CD4-positive, alpha-beta memory T cell (primary cell): ENCODE measurements around the gene GNA15. TPM values are rescaled to one million over a fixed set of nuclear protein-coding genes. Genes with fewer than 3 reads are reported as not detected.

ENCODE experiments used
- CTCF ChIA-PET: fragments of 350-600 bp; sonication (Branson Sonifier 250); formaldehyde crosslinking; loops from one replicate; lab custom pipeline; 2021; ENCODE audit warnings: inconsistent platforms; ENCODE audit not compliant: partially characterized antibody; lab: Charles Lee
- POLR2A ChIA-PET: fragments of 350-600 bp; sonication (Branson Sonifier 250); formaldehyde crosslinking; loops from one replicate; lab custom pipeline; 2021; ENCODE audit not compliant: partially characterized antibody; lab: Charles Lee
- DNase-seq, 5 donors: peaks; one replicate each; pipeline versions ENCODE4 v3.0.0 to v3.0.0-alpha.2; 2020 to 2022; ENCODE audit warnings: mixed read lengths in 1 of 5
- H3K27ac ChIP-seq: one replicate; pipeline ENCODE4 v1.7.0; 2013; ENCODE audit warnings: low read depth, low read length
- H3K27me3 ChIP-seq: 2 replicates; pipeline ENCODE4 v1.7.0; 2013; ENCODE audit warnings: mild to moderate bottlenecking, low read length, moderate library complexity; ENCODE audit not compliant: insufficient read depth
- H3K36me3 ChIP-seq: 2 replicates; pipeline ENCODE4 v1.7.0; 2013; ENCODE audit warnings: mild to moderate bottlenecking, low read length, moderate library complexity; ENCODE audit not compliant: insufficient read depth
- H3K4me1 ChIP-seq: 2 replicates; pipeline ENCODE4 v1.7.0; 2013; ENCODE audit warnings: mild to moderate bottlenecking, low read length, moderate library complexity; ENCODE audit not compliant: insufficient read depth
- H3K4me3 ChIP-seq, 2 donors: one replicate each; pipeline ENCODE4 v1.7.0; 2013; ENCODE audit warnings: low read length in 2 of 2, mild to moderate bottlenecking in 1 of 2
- H3K9me3 ChIP-seq, 2 donors: one replicate each; pipeline ENCODE4 v1.7.0; 2013; ENCODE audit warnings: low read length in 2 of 2, control low read depth in 1 of 2; ENCODE audit not compliant: control insufficient read depth in 1 of 2
- H3K27ac Mint-ChIP-seq, 7 donors: one replicate each; pipeline ENCODE4 v1.8.0; 2020 to 2021; ENCODE audit warnings: mixed read lengths in 7 of 7, mild to moderate bottlenecking in 6 of 7, inconsistent platforms in 3 of 7, moderate library complexity in 3 of 7
- H3K27me3 Mint-ChIP-seq, 2 donors: one replicate each; pipeline ENCODE4 v1.8.0; 2020 to 2021; ENCODE audit warnings: mixed read lengths in 2 of 2
- H3K36me3 Mint-ChIP-seq, 2 donors: one replicate each; pipeline ENCODE4 v1.8.0; 2020 to 2021; ENCODE audit warnings: mixed read lengths in 2 of 2, inconsistent platforms in 1 of 2, mild to moderate bottlenecking in 1 of 2
- H3K4me1 Mint-ChIP-seq, 4 donors: one replicate each; pipeline ENCODE4 v1.8.0; 2020 to 2021; ENCODE audit warnings: mixed read lengths in 4 of 4, mild to moderate bottlenecking in 1 of 4
- H3K4me3 Mint-ChIP-seq, 8 donors: one replicate each; pipeline ENCODE4 v1.8.0; 2020 to 2021; ENCODE audit warnings: mixed read lengths in 8 of 8, mild to moderate bottlenecking in 7 of 8, moderate library complexity in 6 of 8, inconsistent platforms in 3 of 8
- H3K9me3 Mint-ChIP-seq, 8 donors: one replicate each; pipeline ENCODE4 v1.8.0; 2020 to 2021; ENCODE audit warnings: mixed read lengths in 8 of 8, mild to moderate bottlenecking in 5 of 8, inconsistent platforms in 3 of 8, moderate library complexity in 1 of 8
- intact Hi-C: fragments of 100-400 bp; cut with micrococcal nuclease; formaldehyde crosslinking; loops from one replicate; pipeline ENCODE4 v1.15.1; 2023
- polyA plus RNA-seq, 2 donors: library from polyadenylated mRNA; unstranded; fragments of 300-500 nt; fragmentation: Illumina TruSeq; gene quantifications; one replicate each; pipeline ENCODE4 v1.2.3, GENCODE V29; 2021
- total RNA-seq, 2 experiments: library from RNA; stranded (reverse); gene quantifications; one replicate each; pipeline ENCODE4 v1.2.3, GENCODE V29; 2021

Gene GNA15
- total and polyA plus RNA-seq, 4 experiments from 2014 or later: 2.5 to 4.8 (median 3.5) TPM

DNA sequence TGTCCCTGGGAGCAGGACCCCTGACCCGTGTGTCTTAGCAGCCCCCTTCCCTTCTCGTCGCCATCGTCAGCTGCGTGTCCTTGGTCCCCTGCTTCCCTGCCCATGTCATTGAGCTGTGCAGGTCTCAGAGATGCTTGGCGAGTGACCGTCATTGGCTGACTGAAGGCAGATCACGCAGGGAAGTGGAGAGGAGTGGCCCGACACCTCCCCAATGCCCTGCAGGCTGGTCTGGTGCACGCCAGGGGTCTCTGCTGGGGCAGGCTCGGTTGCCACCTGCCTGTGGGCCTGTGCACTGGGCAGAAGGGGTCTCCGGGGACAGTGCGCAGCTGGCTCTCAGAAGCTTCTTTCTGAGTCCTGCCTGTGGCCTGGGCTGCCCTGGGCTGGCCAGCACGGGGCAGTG lies 35.5 kb upstream of the GNA15 start:
- Mint-ChIP-seq H3K4me3 (peak overlapping the region in 2 of 8 donors; percentile 20 to 46), H3K36me3 (no peaks in the 10 kb centered on the region), H3K9me3 (no peaks in the 10 kb centered on the region), H3K27ac (no peak overlapping the region), H3K27me3 (peaks cover 5 to 16% of the 10 kb centered on the region in 2 donors), H3K4me1 (peaks cover 16 to 33% (median 25%) of the 10 kb centered on the region in 4 donors)
- POLR2A ChIA-PET: interaction anchor here (1.6 kb wide), 1 partner anchor 150 kb away, joined by 3 read pairs; no protein-coding TSS in a partner anchor
- H3K36me3 ChIP-seq: no peaks in the 10 kb centered on the region
- peaks cover 3% of the 10 kb centered on the region for H3K27me3 ChIP-seq
- DNase-seq: no peak
- H3K9me3 ChIP-seq: no peaks in the 10 kb centered on the region
- H3K4me3 ChIP-seq: no peak overlapping the region
- CTCF ChIA-PET: interaction anchor here (0.6 to 13.6 kb wide), 3 partner anchors 24 to 141 kb away, joined by 4 to 375 read pairs (median 5); no protein-coding TSS in a partner anchor
- H3K27ac ChIP-seq: no peak overlapping the region
- peaks cover 36% of the 10 kb centered on the region for H3K4me1 ChIP-seq
- intact Hi-C loops: loop anchor here (5.0 to 10.0 kb wide), 3 partner anchors 38 to 456 kb away; partner anchors contain the start of gene TLE5

DNA sequence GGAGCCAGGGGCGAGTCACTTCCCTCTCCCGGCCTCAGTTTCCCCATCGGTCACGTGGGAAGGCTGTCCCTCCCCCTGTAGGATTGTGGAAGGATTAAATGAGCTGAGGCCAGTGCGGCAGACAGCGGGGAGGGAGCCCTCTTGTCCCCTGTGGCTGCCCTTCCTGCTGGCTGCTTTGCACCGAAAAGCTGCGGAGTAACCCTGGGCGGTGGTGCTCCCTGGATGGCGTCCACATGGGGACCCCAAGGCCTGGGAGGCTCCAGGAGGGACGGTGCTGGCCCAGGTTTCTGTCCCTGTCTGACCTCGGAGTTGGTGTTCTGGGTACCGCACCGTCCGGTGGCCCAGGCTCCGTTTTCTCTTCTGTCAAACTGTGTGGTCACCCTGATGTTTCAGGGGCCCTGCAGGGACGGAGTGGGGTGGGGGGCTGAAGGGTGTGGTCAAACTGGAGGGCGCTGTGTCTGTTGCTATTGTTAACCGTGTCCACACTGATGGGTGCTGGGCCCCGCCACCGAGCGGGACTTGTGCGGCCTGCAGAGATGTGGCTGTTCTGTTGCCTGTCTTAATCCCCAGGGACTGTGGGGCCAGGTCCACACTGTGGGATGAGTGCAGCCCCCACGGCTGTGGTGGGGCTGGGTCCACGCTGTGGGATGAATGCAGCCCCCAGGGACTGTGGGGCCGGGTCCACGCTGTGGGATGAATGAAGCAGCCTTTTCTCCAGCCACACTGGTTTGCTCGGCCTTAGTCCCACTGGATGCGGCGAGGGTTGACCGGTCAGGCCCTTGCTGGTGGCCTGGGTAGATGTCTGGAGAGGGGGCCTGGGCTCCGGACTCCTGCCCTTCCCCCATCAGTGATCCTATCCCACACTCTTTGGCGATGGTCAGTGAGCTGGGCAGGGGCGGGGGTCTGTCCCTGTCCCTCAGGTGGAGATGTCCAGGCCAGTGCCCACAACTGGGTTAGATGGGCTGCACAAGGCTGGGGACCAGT lies 34.8 kb upstream of the GNA15 start:
- ChIA-PET CTCF (interaction anchor here (0.6 to 13.6 kb wide), 6 partner anchors 15 to 141 kb away, joined by 3 to 375 read pairs (median 4); no protein-coding TSS in a partner anchor), POLR2A (no interaction called here)
- Histone ChIP-seq H3K4me1 (peaks cover 29% of the 10 kb centered on the region), H3K9me3 (no peaks in the 10 kb centered on the region), H3K36me3 (no peaks in the 10 kb centered on the region), H3K27ac (no peak overlapping the region), H3K4me3 (no peak overlapping the region), H3K27me3 (no peaks in the 10 kb centered on the region)
- peaks cover 9 to 26% (median 19%) of the 10 kb centered on the region in 4 donors for H3K4me1 Mint-ChIP-seq
- no peak for DNase-seq
- peaks cover 5 to 9% of the 10 kb centered on the region in 2 donors for H3K27me3 Mint-ChIP-seq
- H3K36me3 Mint-ChIP-seq: no peaks in the 10 kb centered on the region
- peak overlapping the region in 1 of 8 donors; percentile 20 for H3K4me3 Mint-ChIP-seq
- no peak overlapping the region for H3K27ac Mint-ChIP-seq
- H3K9me3 Mint-ChIP-seq: no peaks in the 10 kb centered on the region
- intact Hi-C loops: loop anchor here (5.0 to 10.0 kb wide), 3 partner anchors 39 to 456 kb away; partner anchors contain the start of gene TLE5

DNA sequence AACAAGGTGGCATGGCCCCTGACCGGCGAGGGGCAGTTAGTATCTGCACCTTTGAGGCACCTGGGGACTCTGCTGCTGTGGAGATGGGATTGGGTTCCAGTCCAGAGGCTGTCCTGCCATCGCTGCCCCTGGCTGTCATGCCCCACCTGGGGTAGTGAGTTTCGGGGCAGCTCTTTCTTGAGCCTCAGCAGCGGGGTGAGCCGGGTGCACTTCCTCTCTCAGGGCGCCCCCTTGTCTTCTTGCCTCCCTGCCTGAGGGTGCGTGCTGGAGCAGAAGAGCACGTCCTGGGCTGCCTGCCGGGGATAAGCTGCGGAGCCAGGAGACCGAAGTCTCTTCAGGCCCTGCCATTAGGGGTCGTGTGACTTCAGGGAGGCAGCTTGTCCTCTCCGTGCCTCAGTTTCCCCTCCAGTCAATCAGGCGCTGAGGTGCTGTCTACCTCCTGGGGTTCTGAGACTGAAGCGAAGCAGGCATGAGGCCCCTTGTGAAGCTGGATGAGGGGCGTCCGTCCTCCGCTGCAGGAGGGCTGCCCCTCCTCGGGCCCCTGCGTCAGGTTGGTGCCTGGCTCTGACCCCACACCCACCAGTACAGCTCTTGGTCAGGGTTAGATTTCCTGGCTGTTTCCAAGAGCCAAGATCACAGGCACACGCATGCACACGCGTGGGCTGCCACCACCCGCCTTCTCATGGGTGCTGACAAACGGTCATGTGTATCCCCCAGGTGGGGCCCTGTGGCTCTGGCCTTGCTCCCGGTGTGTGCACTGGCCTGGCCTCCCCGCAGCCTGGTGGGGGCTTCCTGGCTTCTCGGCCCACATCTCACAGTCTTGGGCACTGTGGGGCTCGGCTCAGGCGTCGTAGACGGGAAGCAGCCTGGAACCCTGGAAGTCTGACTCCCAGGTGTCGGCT lies 33.3 kb upstream of the GNA15 start:
- H3K4me1 ChIP-seq: peaks cover 25% of the 10 kb centered on the region
- intact Hi-C loops: loop anchor here (5.0 to 10.0 kb wide), 3 partner anchors 40 to 458 kb away; partner anchors contain the start of gene TLE5
- H3K27ac Mint-ChIP-seq: peak overlapping the region in 1 of 7 donors; percentile 15
- H3K27me3 Mint-ChIP-seq: peaks cover 5 to 7% of the 10 kb centered on the region in 2 donors
- no peak for DNase-seq
- no peaks in the 10 kb centered on the region for H3K27me3 ChIP-seq
- no peaks in the 10 kb centered on the region for H3K36me3 ChIP-seq
- H3K9me3 Mint-ChIP-seq: no peaks in the 10 kb centered on the region
- no peaks in the 10 kb centered on the region for H3K9me3 ChIP-seq
- no peaks in the 10 kb centered on the region for H3K36me3 Mint-ChIP-seq
- ChIA-PET POLR2A (interaction anchor here (1.1 kb wide), 1 partner anchor 77 kb away, joined by 3 read pairs; the partner anchor contains the start of gene S1PR4), CTCF (interaction anchor here (1.9 to 13.6 kb wide), 4 partner anchors 19 to 143 kb away, joined by 10 to 375 read pairs (median 66); no protein-coding TSS in a partner anchor)
- H3K4me3 ChIP-seq: no peak overlapping the region
- H3K4me1 Mint-ChIP-seq: peaks cover 6 to 21% (median 14%) of the 10 kb centered on the region in 4 donors
- no peak overlapping the region for H3K27ac ChIP-seq
- H3K4me3 Mint-ChIP-seq: peak overlapping the region in 1 of 8 donors; percentile 25

DNA sequence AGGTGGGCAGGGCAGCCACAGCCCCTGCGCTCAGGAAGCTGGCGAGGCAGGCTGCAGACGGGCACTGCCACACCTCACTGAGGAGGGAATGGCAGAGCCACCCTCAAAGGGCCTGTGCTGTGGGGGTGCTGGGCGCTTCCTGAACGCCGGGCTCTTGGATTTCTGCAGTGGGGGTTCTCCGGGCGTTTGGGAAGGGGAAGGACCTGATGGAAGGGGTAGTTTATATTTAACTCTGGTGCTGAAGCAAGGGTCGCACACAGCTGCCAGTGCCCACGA lies 31.2 kb upstream of the GNA15 start:
- peaks cover 5 to 16% (median 11%) of the 10 kb centered on the region in 4 donors for H3K4me1 Mint-ChIP-seq
- no peaks in the 10 kb centered on the region for H3K9me3 Mint-ChIP-seq
- CTCF ChIA-PET: interaction anchor here (0.8 to 13.6 kb wide), 28 partner anchors 10 to 456 kb away, joined by 3 to 375 read pairs (median 6); partner anchors contain the start of gene ZNF57
- no peak overlapping the region for H3K4me3 ChIP-seq
- H3K27ac Mint-ChIP-seq: no peak overlapping the region
- H3K4me3 Mint-ChIP-seq: no peak overlapping the region
- H3K9me3 ChIP-seq: no peaks in the 10 kb centered on the region
- POLR2A ChIA-PET: interaction anchor here (0.5 to 2.8 kb wide), 4 partner anchors 53 to 1013 kb away, joined by 3 to 11 read pairs (median 8); no protein-coding TSS in a partner anchor
- H3K36me3 ChIP-seq: no peaks in the 10 kb centered on the region
- H3K36me3 Mint-ChIP-seq: no peaks in the 10 kb centered on the region
- H3K27me3 Mint-ChIP-seq: peaks cover 0 to 2% of the 10 kb centered on the region in 2 donors
- peaks cover 15% of the 10 kb centered on the region for H3K4me1 ChIP-seq
- no peaks in the 10 kb centered on the region for H3K27me3 ChIP-seq
- H3K27ac ChIP-seq: no peak overlapping the region
- intact Hi-C loops: loop anchor here (1.0 to 10.0 kb wide), 8 partner anchors 28 to 460 kb away; partner anchors contain the start of gene TLE5
- no peak for DNase-seq

DNA sequence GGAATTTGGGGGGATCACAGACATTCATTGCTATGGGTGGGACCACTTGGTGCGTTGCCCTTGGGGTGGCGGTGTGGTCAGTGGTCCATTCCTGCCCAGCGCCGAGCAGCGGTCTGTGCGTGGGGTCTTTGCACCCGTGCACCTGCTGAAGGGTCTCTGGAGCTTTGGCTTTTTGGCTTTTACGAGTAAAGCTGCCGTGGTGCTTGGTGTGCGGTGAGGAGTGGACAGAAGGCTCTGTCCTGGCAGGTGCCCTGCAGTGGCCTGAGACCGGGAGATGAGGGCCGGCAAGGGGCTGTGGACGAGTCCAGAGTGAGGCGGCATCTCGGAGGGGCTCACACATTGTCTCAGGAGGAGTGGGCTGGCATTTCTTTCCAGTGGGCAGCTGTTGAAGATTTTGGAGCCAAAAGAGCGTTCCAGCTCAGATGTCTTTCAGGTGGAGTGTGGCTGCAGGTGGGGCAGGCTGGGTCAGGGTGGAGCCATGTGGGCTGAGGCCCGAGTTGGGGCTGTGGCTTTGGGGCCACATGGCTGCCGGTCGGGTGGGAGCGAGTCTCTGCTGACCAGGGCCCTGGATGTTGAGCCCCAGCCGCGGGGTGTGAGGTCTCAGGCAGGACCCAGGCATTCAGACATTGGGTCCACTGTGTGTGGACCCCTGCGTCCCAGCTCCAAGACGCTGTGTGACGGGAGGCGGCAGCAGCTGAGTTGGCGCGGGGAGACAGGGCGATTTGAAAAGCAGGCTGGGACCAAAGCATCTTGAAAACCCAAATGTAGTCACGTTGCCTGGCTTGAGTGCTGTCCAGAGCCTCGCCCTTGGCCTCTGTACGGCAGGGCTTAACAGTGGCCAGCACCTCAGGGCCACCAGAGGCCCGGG lies 30.0 kb upstream of the GNA15 start:
- Histone ChIP-seq H3K27ac (no peak overlapping the region), H3K4me3 (no peak overlapping the region), H3K9me3 (no peaks in the 10 kb centered on the region), H3K4me1 (peaks cover 14% of the 10 kb centered on the region), H3K36me3 (no peaks in the 10 kb centered on the region), H3K27me3 (no peaks in the 10 kb centered on the region)
- no peaks in the 10 kb centered on the region for H3K9me3 Mint-ChIP-seq
- peaks cover 5 to 13% (median 10%) of the 10 kb centered on the region in 4 donors for H3K4me1 Mint-ChIP-seq
- POLR2A ChIA-PET: interaction anchor here (2.8 kb wide), 1 partner anchor 155 kb away, joined by 11 read pairs; no protein-coding TSS in a partner anchor
- CTCF ChIA-PET: interaction anchor here (0.9 to 13.6 kb wide), 13 partner anchors 9 to 146 kb away, joined by 3 to 375 read pairs (median 4); no protein-coding TSS in a partner anchor
- H3K4me3 Mint-ChIP-seq: no peak overlapping the region
- peak overlapping the region in 2 of 7 donors; percentile 16 to 37 for H3K27ac Mint-ChIP-seq
- DNase-seq: no peak
- no peaks in the 10 kb centered on the region for H3K36me3 Mint-ChIP-seq
- intact Hi-C loops: loop anchor here (10.0 kb wide), 1 partner anchor 461 kb away; no protein-coding TSS in a partner anchor
- peaks cover 0 to 2% of the 10 kb centered on the region in 2 donors for H3K27me3 Mint-ChIP-seq
